Brain pericyte (primary cell): Measurements from ENCODE around the gene BLOC1S4.

Experiments used
- DNase-seq: peaks from one replicate; pipeline ENCODE4 v3.0.0-alpha.2; 2012; ENCODE audit warnings: low read depth, low spot score

The BLOC1S4 gene

GRCh38 chr4:6689506-6689960 lies 26.4 kb upstream of the BLOC1S4 start:
- no peak for DNase-seq

- DNase-seq: no peak
Observed at GRCh38 chr4:6692379-6692778, 23.6 kb upstream of the BLOC1S4 start.

GRCh38 chr4:6692806-6693205 lies 23.2 kb upstream of the BLOC1S4 start:
- DNase-seq: no peak

GRCh38 chr4:6693231-6694176 lies 22.5 kb upstream of the BLOC1S4 start, which contains the start of gene S100P:
Gene S100P (plus strand): TSS chr4:6693878. CDS start chr4:6693933, 55 bp downstream.
- no peak for DNase-seq

- DNase-seq: no peak
Observed at GRCh38 chr4:6694177-6694901, 21.6 kb upstream of the BLOC1S4 start.

GRCh38 chr4:6695660-6696610 lies 20.0 kb upstream of the BLOC1S4 start:
- no peak for DNase-seq

GRCh38 chr4:6696611-6697010 lies 19.4 kb upstream of the BLOC1S4 start:
- no peak for DNase-seq

- no peak for DNase-seq
Observed at GRCh38 chr4:6697131-6697530, 18.8 kb upstream of the BLOC1S4 start.

- DNase-seq: no peak
Observed at GRCh38 chr4:6699388-6699787, 16.6 kb upstream of the BLOC1S4 start.

- no peak for DNase-seq
Observed at GRCh38 chr4:6699903-6700302, 16.1 kb upstream of the BLOC1S4 start.

GRCh38 chr4:6701371-6701770 lies 14.6 kb upstream of the BLOC1S4 start:
- DNase-seq: no peak

- no peak for DNase-seq
Observed at GRCh38 chr4:6702761-6703160, 13.2 kb upstream of the BLOC1S4 start.

- DNase-seq: no peak
Observed at GRCh38 chr4:6703786-6704185, 12.2 kb upstream of the BLOC1S4 start.

- DNase-seq: no peak
Observed at GRCh38 chr4:6705646-6706045, 10.3 kb upstream of the BLOC1S4 start.

- no peak for DNase-seq
Observed at GRCh38 chr4:6706173-6706572, 9.8 kb upstream of the BLOC1S4 start.

GRCh38 chr4:6709230-6710114 lies 6.5 kb upstream of the BLOC1S4 start, which contains the start of gene MRFAP1L1:
Gene MRFAP1L1 (minus strand): TSS chr4:6709865. CDS start chr4:6709629, 236 bp downstream.
- peak; percentile 88 for DNase-seq

GRCh38 chr4:6710282-6710681 lies 5.7 kb upstream of the BLOC1S4 start:
- DNase-seq: no peak

- DNase-seq: no peak
Observed at GRCh38 chr4:6710996-6711395, 5.0 kb upstream of the BLOC1S4 start.

GRCh38 chr4:6714954-6715353 lies 1.0 kb upstream of the BLOC1S4 start:
- no peak for DNase-seq

GRCh38 chr4:6715704-6716017 lies 313 bp upstream of the BLOC1S4 start:
- DNase-seq: no peak
